ENCODE results near the gene PCNX2. TPM values are rescaled to one million over a fixed set of nuclear protein-coding genes. Genes with fewer than 3 reads are reported as not detected.

Gene PCNX2
- total and polyA plus RNA-seq, 2 donors (not counting 3 experiments of a cell fraction or from before 2014, with no cell fraction given) = 6.6 to 11.0 TPM

DNA sequence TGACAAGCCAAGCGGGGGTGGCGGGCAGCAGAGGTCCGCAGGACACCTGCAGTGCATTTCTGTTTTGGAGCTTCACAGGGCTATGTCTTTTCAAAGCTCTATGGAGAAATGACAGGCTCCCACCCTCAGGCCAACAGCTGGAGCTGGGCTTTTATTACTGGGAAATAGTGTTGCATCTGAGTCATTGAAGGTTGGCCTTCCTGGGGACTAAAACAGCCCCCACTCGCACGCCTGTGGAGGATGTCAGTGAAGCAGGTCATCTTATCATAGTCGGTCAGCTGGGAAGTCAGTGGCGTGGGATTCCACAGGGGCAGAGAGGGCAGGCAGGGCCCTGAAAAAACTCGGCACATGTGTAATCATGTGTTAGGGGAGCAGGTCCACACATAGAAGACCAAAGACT lies 289.8 kb downstream of the PCNX2 start:
- DNase-seq (ENCODE audit: low read depth, low spot score) (peak; percentile 76), FAIRE-seq (peak; percentile 12)
- Histone ChIP-seq H3K27me3 (ENCODE audit: control insufficient read depth in 2 of 2, insufficient read depth in 2 of 2, low read length in 2 of 2) (no peaks in the 10 kb centered on the region), H3K4me2 (ENCODE audit: insufficient read depth, low read length) (no peak overlapping the region), H3K9me1 (replicated peaks; ENCODE audit: control insufficient read depth, extremely low read depth, insufficient read depth, low read length) (no peaks in the 10 kb centered on the region), H3K4me3 (replicated peaks in 1 of 3; ENCODE audit: insufficient read depth in 1 of 3, low read depth in 1 of 3, low read length in 3 of 3) (no peak overlapping the region), H3K79me2 (ENCODE audit: control insufficient read depth, insufficient read depth, low read length) (no peaks in the 10 kb centered on the region), H3K4me1 (ENCODE audit: control insufficient read depth, extremely low read depth, insufficient read depth, low read length) (peaks cover 5% of the 10 kb centered on the region), H3K36me3 (ENCODE audit: control insufficient read depth in 2 of 2, extremely low read depth in 1 of 2, insufficient read depth in 2 of 2, low read length in 2 of 2) (no peaks in the 10 kb centered on the region), H3K27ac (ENCODE audit: insufficient read depth, low read depth, low read length) (no peak overlapping the region), H4K20me1 (replicated peaks; ENCODE audit: control insufficient read depth, extremely low read depth, insufficient read depth, low read length) (no peaks in the 10 kb centered on the region), H2AFZ (ENCODE audit: low read depth, low read length) (no peak overlapping the region), H3K9ac (replicated peaks; ENCODE audit: extremely low read depth, insufficient read depth, low read length) (no peak overlapping the region), H3K9me3 (replicated peaks; ENCODE audit: control insufficient read depth, insufficient read depth, low read length) (no peaks in the 10 kb centered on the region)
- intact Hi-C loops (cut with micrococcal nuclease) = no loop called here
- POLR2A ChIA-PET = no interaction called here
- CTCF ChIA-PET = interaction anchor here (0.8 to 1.5 kb wide), 3 partner anchors 10 to 374 kb away, joined by 3 read pairs; no protein-coding TSS in a partner anchor
- dilution Hi-C loops (cut with MboI; ENCODE audit: extremely low pct_ligation_motif_present, low sequenced_read_pairs) = no loop called here
- TF ChIP-seq, protein P1, sequence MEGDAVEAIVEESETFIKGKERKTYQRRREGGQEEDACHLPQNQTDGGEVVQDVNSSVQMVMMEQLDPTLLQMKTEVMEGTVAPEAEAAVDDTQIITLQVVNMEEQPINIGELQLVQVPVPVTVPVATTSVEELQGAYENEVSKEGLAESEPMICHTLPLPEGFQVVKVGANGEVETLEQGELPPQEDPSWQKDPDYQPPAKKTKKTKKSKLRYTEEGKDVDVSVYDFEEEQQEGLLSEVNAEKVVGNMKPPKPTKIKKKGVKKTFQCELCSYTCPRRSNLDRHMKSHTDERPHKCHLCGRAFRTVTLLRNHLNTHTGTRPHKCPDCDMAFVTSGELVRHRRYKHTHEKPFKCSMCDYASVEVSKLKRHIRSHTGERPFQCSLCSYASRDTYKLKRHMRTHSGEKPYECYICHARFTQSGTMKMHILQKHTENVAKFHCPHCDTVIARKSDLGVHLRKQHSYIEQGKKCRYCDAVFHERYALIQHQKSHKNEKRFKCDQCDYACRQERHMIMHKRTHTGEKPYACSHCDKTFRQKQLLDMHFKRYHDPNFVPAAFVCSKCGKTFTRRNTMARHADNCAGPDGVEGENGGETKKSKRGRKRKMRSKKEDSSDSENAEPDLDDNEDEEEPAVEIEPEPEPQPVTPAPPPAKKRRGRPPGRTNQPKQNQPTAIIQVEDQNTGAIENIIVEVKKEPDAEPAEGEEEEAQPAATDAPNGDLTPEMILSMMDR (IDR thresholded peaks at IDR 0.05; ENCODE audit: extremely low read depth in 1 of 2, insufficient read depth in 1 of 2, low read depth in 1 of 2, low read length in 2 of 2) = no peak
- peak; percentile 66 for TF ChIP-seq GATA2 (IDR thresholded peaks at IDR 0.05; ENCODE audit: insufficient read depth, insufficient read length, low read depth, low read length)
- TF ChIP-seq POLR2AphosphoS5 (IDR thresholded peaks at IDR 0.05; ENCODE audit: insufficient read depth, low read depth, low read length) = peak; percentile 37
- BruUV-seq (replicated peaks) = no TSS peak

DNA sequence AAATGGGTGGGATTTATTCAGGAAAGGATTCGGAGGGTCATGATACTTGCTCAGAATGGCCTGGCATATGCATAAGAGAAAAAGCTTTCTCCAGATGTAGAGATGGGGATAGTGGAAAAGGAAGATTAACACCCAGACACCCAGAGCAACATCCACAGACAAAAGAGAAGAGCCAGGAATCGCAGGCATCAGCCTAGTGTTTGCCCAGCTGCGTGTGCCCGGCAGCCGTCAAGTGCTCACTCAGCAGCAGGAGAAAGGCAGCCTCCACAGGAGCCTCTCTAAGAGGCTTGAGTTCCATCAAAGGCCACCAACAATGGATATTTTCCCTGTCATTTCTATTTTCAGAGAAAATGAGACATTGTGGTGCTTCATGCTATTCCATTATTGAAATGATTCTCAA lies 290.4 kb downstream of the PCNX2 start:
- H3K9me1 ChIP-seq (replicated peaks; ENCODE audit: control insufficient read depth, extremely low read depth, insufficient read depth, low read length) = no peaks in the 10 kb centered on the region
- CTCF ChIA-PET = interaction anchor here (0.8 to 1.5 kb wide), 2 partner anchors 10 to 374 kb away, joined by 3 read pairs; no protein-coding TSS in a partner anchor
- intact Hi-C loops (cut with micrococcal nuclease) = no loop called here
- H3K36me3 ChIP-seq (ENCODE audit: control insufficient read depth in 2 of 2, extremely low read depth in 1 of 2, insufficient read depth in 2 of 2, low read length in 2 of 2) = no peaks in the 10 kb centered on the region
- no peak for FAIRE-seq
- no peaks in the 10 kb centered on the region for H4K20me1 ChIP-seq (replicated peaks; ENCODE audit: control insufficient read depth, extremely low read depth, insufficient read depth, low read length)
- no peaks in the 10 kb centered on the region for H3K9me3 ChIP-seq (replicated peaks; ENCODE audit: control insufficient read depth, insufficient read depth, low read length)
- POLR2A ChIA-PET = no interaction called here
- no peak overlapping the region for H3K4me2 ChIP-seq (ENCODE audit: insufficient read depth, low read length)
- no peak overlapping the region for H3K4me3 ChIP-seq (replicated peaks in 1 of 3; ENCODE audit: insufficient read depth in 1 of 3, low read depth in 1 of 3, low read length in 3 of 3)
- no peak overlapping the region for H3K9ac ChIP-seq (replicated peaks; ENCODE audit: extremely low read depth, insufficient read depth, low read length)
- H3K27ac ChIP-seq (ENCODE audit: insufficient read depth, low read depth, low read length) = no peak overlapping the region
- DNase-seq (ENCODE audit: low read depth, low spot score) = no peak
- no TSS peak for BruUV-seq (replicated peaks)
- TF ChIP-seq, protein P1 (IDR thresholded peaks at IDR 0.05; ENCODE audit: extremely low read depth in 1 of 2, insufficient read depth in 1 of 2, low read depth in 1 of 2, low read length in 2 of 2) = no peak
- no peak for TF ChIP-seq GATA2 (IDR thresholded peaks at IDR 0.05; ENCODE audit: insufficient read depth, insufficient read length, low read depth, low read length)
- no peaks in the 10 kb centered on the region for H3K79me2 ChIP-seq (ENCODE audit: control insufficient read depth, insufficient read depth, low read length)
- H2AFZ ChIP-seq (ENCODE audit: low read depth, low read length) = no peak overlapping the region
- dilution Hi-C loops (cut with MboI; ENCODE audit: extremely low pct_ligation_motif_present, low sequenced_read_pairs) = no loop called here
- H3K27me3 ChIP-seq (ENCODE audit: control insufficient read depth in 2 of 2, insufficient read depth in 2 of 2, low read length in 2 of 2) = no peaks in the 10 kb centered on the region
- peaks cover 5% of the 10 kb centered on the region for H3K4me1 ChIP-seq (ENCODE audit: control insufficient read depth, extremely low read depth, insufficient read depth, low read length)
